ENCODE results near the gene LARGE1. TPM values are rescaled to one million over a fixed set of nuclear protein-coding genes. Genes with fewer than 3 reads are reported as not detected.

Gene LARGE1
- total and polyA plus RNA-seq, 10 donors, result 1.9 to 35.8 (median 22.8) TPM

DNA sequence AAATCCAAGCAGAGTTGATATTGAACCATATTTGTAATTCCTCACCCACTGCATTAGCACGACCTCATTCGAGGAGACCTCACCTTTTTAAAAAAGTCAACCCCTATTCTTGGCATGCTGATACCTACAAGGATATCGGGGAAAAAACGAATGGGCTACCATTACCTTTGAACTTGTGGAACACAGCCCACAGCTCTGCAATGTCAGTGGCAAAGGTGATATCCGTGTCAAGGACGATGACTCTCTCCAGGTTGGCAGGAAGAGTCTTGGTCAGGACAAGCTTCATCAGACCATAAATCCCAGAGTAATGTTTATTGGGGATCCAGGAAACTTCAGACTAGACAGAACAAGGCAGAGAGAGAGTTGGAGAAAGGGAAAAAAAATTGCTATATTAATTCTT lies 355.6 kb downstream of the LARGE1 start:
- no peak overlapping the region for H3K4me3 ChIP-seq
- WGBS, 5 donors, result 81 to 90% (median 82%) methylated on average over 6 of the region's 6 CpGs
- H3K36me3 ChIP-seq, result no peaks in the 10 kb centered on the region
- no peak for DNase-seq
- H3K4me1 ChIP-seq, result peaks cover 5 to 65% (median 27%) of the 10 kb centered on the region in 6 donors
- no peak overlapping the region for H3K27ac ChIP-seq
- intact Hi-C loops (cut with DNase I; ENCODE audit: low total_unique reads), result no loop called here
- no peaks in the 10 kb centered on the region for H3K27me3 ChIP-seq (replicated peaks in 1 of 7)
- TF ChIP-seq POLR2AphosphoS5 (IDR thresholded peaks at IDR 0.05) (no peak), POLR2A (IDR thresholded peaks at IDR 0.05) (no peak)
- TF ChIP-seq, protein P1, sequence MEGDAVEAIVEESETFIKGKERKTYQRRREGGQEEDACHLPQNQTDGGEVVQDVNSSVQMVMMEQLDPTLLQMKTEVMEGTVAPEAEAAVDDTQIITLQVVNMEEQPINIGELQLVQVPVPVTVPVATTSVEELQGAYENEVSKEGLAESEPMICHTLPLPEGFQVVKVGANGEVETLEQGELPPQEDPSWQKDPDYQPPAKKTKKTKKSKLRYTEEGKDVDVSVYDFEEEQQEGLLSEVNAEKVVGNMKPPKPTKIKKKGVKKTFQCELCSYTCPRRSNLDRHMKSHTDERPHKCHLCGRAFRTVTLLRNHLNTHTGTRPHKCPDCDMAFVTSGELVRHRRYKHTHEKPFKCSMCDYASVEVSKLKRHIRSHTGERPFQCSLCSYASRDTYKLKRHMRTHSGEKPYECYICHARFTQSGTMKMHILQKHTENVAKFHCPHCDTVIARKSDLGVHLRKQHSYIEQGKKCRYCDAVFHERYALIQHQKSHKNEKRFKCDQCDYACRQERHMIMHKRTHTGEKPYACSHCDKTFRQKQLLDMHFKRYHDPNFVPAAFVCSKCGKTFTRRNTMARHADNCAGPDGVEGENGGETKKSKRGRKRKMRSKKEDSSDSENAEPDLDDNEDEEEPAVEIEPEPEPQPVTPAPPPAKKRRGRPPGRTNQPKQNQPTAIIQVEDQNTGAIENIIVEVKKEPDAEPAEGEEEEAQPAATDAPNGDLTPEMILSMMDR (IDR thresholded peaks at IDR 0.05 in 8 of 11, conservative IDR thresholded peaks at IDR 0.05 in 3 of 11), result no peak
- no peaks in the 10 kb centered on the region for H3K9me3 ChIP-seq

DNA sequence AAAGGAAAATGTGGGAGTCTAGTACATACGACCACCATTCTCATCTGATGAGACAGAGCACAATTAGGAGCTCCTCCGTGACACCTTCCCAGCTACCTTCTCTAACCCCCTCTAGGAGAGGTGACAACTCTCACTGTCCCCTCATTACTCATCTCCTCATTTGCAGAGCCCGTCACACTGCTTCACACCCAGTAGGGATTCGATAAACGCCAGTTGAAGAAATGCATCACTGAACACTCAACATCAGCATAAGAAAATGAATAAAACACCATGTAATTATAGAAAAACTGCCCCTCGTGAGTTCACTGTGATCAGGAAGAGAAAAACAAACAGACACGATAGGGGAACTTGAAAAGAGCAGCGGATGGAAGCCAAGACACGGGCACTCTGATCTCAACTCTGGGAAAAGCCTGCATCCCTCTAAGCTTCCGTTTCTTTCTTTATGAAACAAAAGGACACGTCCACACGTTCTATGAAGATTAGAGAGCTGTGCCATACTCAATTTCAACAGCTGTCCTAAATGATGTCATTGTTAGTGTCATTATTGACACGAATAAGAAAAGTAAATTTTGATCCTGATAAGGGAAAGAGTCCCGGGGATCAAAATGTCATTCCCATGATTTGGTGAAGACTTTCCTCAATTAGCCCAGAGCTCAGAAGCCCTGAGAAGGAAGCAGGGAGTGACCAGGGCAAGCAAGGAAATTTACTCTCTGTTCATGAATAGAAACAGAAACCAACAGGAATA lies 356.9 kb downstream of the LARGE1 start:
- peak overlapping the region in 1 of 8 donors; percentile 18 for H3K4me3 ChIP-seq
- peak overlapping the region in 4 of 8 donors; percentile 16 to 51 (median 34) for H3K27ac ChIP-seq
- no peaks in the 10 kb centered on the region for H3K27me3 ChIP-seq (replicated peaks in 1 of 7)
- DNase-seq, result no peak
- TF ChIP-seq POLR2AphosphoS5 (IDR thresholded peaks at IDR 0.05) (no peak), POLR2A (IDR thresholded peaks at IDR 0.05) (no peak)
- TF ChIP-seq, protein P1 (IDR thresholded peaks at IDR 0.05 in 8 of 11, conservative IDR thresholded peaks at IDR 0.05 in 3 of 11), result no peak
- intact Hi-C loops (cut with DNase I; ENCODE audit: low total_unique reads), result no loop called here
- H3K9me3 ChIP-seq, result no peaks in the 10 kb centered on the region
- no peaks in the 10 kb centered on the region for H3K36me3 ChIP-seq
- 48 to 65% (median 60%) methylated on average over 14 of the region's 14 CpGs for WGBS, 5 donors
- peaks cover 5 to 54% (median 17%) of the 10 kb centered on the region in 6 donors for H3K4me1 ChIP-seq

DNA sequence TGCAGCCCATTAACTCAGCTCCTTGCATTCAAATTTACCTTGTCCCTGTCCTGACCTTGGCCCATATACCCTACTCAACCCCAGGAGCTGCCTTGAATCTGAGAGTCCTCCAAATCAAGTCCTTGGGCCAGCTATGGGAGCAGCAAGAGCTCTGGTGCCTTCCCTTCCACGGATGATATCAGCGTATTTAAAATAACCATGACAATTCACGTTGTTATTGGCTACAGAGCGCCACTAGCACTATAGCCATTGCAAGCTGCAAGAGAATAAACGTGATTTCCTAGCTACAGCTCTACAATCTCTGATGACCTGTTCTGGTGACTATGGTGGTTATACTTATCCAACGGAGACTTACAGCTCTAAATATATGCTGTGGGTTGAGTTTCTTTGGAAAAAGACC lies 357.8 kb downstream of the LARGE1 start:
- no peaks in the 10 kb centered on the region for H3K27me3 ChIP-seq (replicated peaks in 1 of 7)
- H3K4me3 ChIP-seq, result no peak overlapping the region
- WGBS, 5 donors, result 90 to 95% (median 92%) methylated on average over 6 of the region's 6 CpGs
- peaks cover 5 to 45% (median 10%) of the 10 kb centered on the region in 6 donors for H3K4me1 ChIP-seq
- no peaks in the 10 kb centered on the region for H3K36me3 ChIP-seq
- DNase-seq, result no peak
- intact Hi-C loops (cut with DNase I; ENCODE audit: low total_unique reads), result no loop called here
- no peak overlapping the region for H3K27ac ChIP-seq
- TF ChIP-seq, protein P1 (IDR thresholded peaks at IDR 0.05 in 8 of 11, conservative IDR thresholded peaks at IDR 0.05 in 3 of 11), result no peak
- no peaks in the 10 kb centered on the region for H3K9me3 ChIP-seq

DNA sequence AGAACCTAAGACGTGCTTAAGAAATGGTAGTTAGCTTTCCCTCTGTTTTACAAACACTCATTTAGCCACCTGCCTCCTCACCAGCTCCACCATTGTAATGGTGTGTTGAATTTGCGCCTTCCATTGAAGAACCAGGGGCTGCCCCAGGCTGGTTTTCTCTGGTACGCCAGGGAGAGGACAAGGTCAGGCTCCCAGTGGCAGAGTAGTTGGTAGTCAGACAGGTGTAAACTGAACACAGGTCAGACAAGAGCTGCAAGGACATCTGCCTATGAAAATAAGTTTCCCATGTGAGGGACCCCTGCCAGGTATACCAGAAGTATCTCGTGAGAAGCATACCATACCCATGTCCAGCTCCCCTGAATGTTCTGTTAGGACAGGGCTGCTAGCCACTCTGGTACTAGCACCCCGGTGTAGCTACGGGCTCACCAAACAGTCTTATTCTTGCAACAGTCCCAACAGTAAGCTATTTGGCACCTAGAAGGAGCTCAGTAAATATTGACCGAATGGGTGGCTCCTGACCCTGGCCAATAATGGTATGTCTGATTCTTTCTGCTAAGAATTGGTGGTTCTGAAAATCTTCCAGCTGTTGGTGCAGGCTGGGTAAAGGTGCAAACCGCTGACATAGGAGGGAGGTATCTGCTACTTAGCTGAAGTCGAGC lies 359.0 kb downstream of the LARGE1 start:
- intact Hi-C loops (cut with DNase I; ENCODE audit: low total_unique reads), result no loop called here
- Histone ChIP-seq H3K27ac (no peak overlapping the region), H3K9me3 (no peaks in the 10 kb centered on the region), H3K4me3 (no peak overlapping the region), H3K36me3 (no peaks in the 10 kb centered on the region), H3K27me3 (replicated peaks in 1 of 7) (no peaks in the 10 kb centered on the region), H3K4me1 (peaks cover 5 to 33% (median 7%) of the 10 kb centered on the region in 6 donors)
- WGBS, 5 donors, result 90 to 95% (median 91%) methylated on average over 9 of the region's 9 CpGs
- TF ChIP-seq POLR2AphosphoS5 (IDR thresholded peaks at IDR 0.05) (no peak), POLR2A (IDR thresholded peaks at IDR 0.05) (no peak)
- TF ChIP-seq, protein P1 (IDR thresholded peaks at IDR 0.05 in 8 of 11, conservative IDR thresholded peaks at IDR 0.05 in 3 of 11), result no peak
- no peak for DNase-seq
